Panc1 (cell line): ENCODE data around the gene PCBP2. TPM values are rescaled to one million over a fixed set of nuclear protein-coding genes. Genes with fewer than 3 reads are reported as not detected.

Experiments used
- ATAC-seq: fragments of 200-7000 bp; cut with Tn5 transposase; 2 replicates; pipeline ENCODE4 v1.9.1; 2020; ENCODE audit warnings: mild to moderate bottlenecking, moderate library complexity
- BruUV-seq: library from RNA; stranded (reverse); fragments of 400-500 nt; replicated peaks from 2 replicates; lab custom pipeline; 2021; lab: Mats Ljungman, UMichigan
- CTCF ChIA-PET: fragments of 300-600 bp; sonication (Branson Sonifier 250); formaldehyde crosslinking; loops from one replicate; lab custom pipeline; 2022; ENCODE audit warnings: antibody characterized with exemption; lab: Charles Lee
- POLR2A ChIA-PET: fragments of 300-600 bp; sonication (Branson Sonifier 250); formaldehyde crosslinking; loops from one replicate; lab custom pipeline; 2022; ENCODE audit warnings: antibody characterized with exemption; lab: Charles Lee
- DNase-seq: peaks from one replicate; pipeline ENCODE4 v3.0.0-alpha.2; 2010; ENCODE audit warnings: low read depth, low spot score
- H3K27ac ChIP-seq: 2 replicates; pipeline ENCODE4 v1.5.1; 2011; ENCODE audit warnings: mild to moderate bottlenecking, low read length, inconsistent platforms
- H3K27me3 ChIP-seq: fragments of 200-500 bp; sonication (Bioruptor generic); 2 replicates; pipeline ENCODE4 v1.6.0; 2014; ENCODE audit warnings: low read length, inconsistent platforms; ENCODE audit not compliant: control insufficient read depth, insufficient read depth
- H3K36me3 ChIP-seq: fragments of 200-500 bp; sonication (Bioruptor generic); 2 replicates; pipeline ENCODE4 v1.5.1; 2014; ENCODE audit warnings: inconsistent platforms, mild to moderate bottlenecking, low read length, moderate library complexity; ENCODE audit not compliant: control insufficient read depth, insufficient read depth
- H3K4me1 ChIP-seq: 2 replicates; pipeline ENCODE4 v1.5.1; 2011; ENCODE audit warnings: inconsistent platforms, mild to moderate bottlenecking, low read length, moderate library complexity; ENCODE audit not compliant: control insufficient read depth, insufficient read depth
- H3K4me3 ChIP-seq, 2 experiments: 2 replicates each; pipeline ENCODE4 v1.5.1; 2011 to 2012; ENCODE audit warnings: low read depth in 2 of 2, low read length in 2 of 2, mild to moderate bottlenecking in 2 of 2, inconsistent platforms in 1 of 2, moderate library complexity in 1 of 2
- H3K9me3 ChIP-seq: fragments of 200-500 bp; sonication (Bioruptor generic); 2 replicates; pipeline ENCODE4 v1.5.1; 2014; ENCODE audit warnings: low read depth, mild to moderate bottlenecking, inconsistent platforms, low read length, moderate library complexity; ENCODE audit not compliant: control insufficient read depth, insufficient read depth
- CTCF ChIP-seq: fragments of 450-650 bp; IDR thresholded peaks from 2 replicates; pipeline ENCODE4 v1.5.1; 2017; ENCODE audit warnings: mild to moderate bottlenecking
- POLR2AphosphoS5 ChIP-seq: IDR thresholded peaks from 2 replicates; pipeline ENCODE4 v1.6.1; 2012; ENCODE audit warnings: mild to moderate bottlenecking, low read depth, low read length, moderate library complexity
- REST ChIP-seq, 2 experiments: IDR thresholded peaks; 2 replicates each; pipeline ENCODE4 v1.6.1; 2011 to 2012; ENCODE audit warnings: low read depth in 2 of 2, control low read depth in 1 of 2, low read length in 1 of 2, mild to moderate bottlenecking in 1 of 2, moderate library complexity in 1 of 2; ENCODE audit not compliant: insufficient read depth in 1 of 2
- SIN3A ChIP-seq: IDR thresholded peaks from 2 replicates; pipeline ENCODE4 v1.6.1; 2012; ENCODE audit warnings: low read depth, mild to moderate bottlenecking, low read length, moderate library complexity, borderline replicate concordance; ENCODE audit not compliant: insufficient read depth
- TCF7L2 ChIP-seq: IDR thresholded peaks from 2 replicates; pipeline ENCODE4 v1.6.1; 2011; ENCODE audit warnings: mild to moderate bottlenecking, low read depth, low read length, inconsistent platforms
- in situ Hi-C: cut with HindIII; loops from 2 replicates; pipeline ENCODE4 v1.10.0; 2016; ENCODE audit warnings: low sequenced_read_pairs, low pct_unique_long_range_greater_than_20kb
- intact Hi-C: fragments of 100-400 bp; cut with micrococcal nuclease; formaldehyde crosslinking; loops from one replicate; pipeline ENCODE4 v1.10.0; 2022; ENCODE audit not compliant: unreplicated experiment
- total RNA-seq: library from RNA; stranded (reverse); gene quantifications from one replicate; pipeline ENCODE4 v1.2.1, GENCODE V29; 2021; ENCODE audit not compliant: unreplicated experiment

PCBP2 gene
- total RNA-seq, 1 experiment from 2014 or later, result 836 TPM

- POLR2A ChIA-PET, result interaction anchor here (0.7 to 0.9 kb wide), 2 partner anchors 8 to 50 kb away, joined by 3 read pairs; no protein-coding TSS in a partner anchor
- H3K27ac ChIP-seq, result no peak overlapping the region
- DNase-seq, result peak; percentile 96
- in situ Hi-C loops (no loop called here), intact Hi-C loops (no loop called here)
- TF ChIP-seq REST (IDR thresholded peaks at IDR 0.05; ENCODE audit: insufficient read depth in 1 of 2, low read depth in 2 of 2, low read length in 1 of 2) (no peak), CTCF (no peak), POLR2AphosphoS5 (no peak), SIN3A (no peak), TCF7L2 (no peak)
- H3K27me3 ChIP-seq, result no peaks in the 10 kb centered on the region
- BruUV-seq, result no TSS peak
- CTCF ChIA-PET, result interaction anchor here (1.9 kb wide), 1 partner anchor 76 kb away, joined by 6 read pairs; no protein-coding TSS in a partner anchor
- no peaks in the 10 kb centered on the region for H3K36me3 ChIP-seq
- H3K9me3 ChIP-seq, result no peaks in the 10 kb centered on the region
- peaks cover 6% of the 10 kb centered on the region; the same call in 1 of the 2 replicates for H3K4me1 ChIP-seq
- peak; percentile 88 for ATAC-seq
- H3K4me3 ChIP-seq, result no peak overlapping the region
Observed at GRCh38 chr12:53427905-53428594, 23.9 kb upstream of the PCBP2 start.

- H3K4me1 ChIP-seq, result peaks cover 6% of the 10 kb centered on the region; the same call in 1 of the 2 replicates
- no peak overlapping the region for H3K27ac ChIP-seq
- no peak overlapping the region for H3K4me3 ChIP-seq
- ATAC-seq, result 0 out of 2 replicates have a peak, but pooled peaks have one; percentile 8
- no peaks in the 10 kb centered on the region for H3K36me3 ChIP-seq
- in situ Hi-C loops (no loop called here), intact Hi-C loops (no loop called here)
- TF ChIP-seq CTCF (no peak), TCF7L2 (no peak), SIN3A (no peak), REST (IDR thresholded peaks at IDR 0.05; ENCODE audit: insufficient read depth in 1 of 2, low read depth in 2 of 2, low read length in 1 of 2) (no peak), POLR2AphosphoS5 (no peak)
- no peaks in the 10 kb centered on the region for H3K27me3 ChIP-seq
- no TSS peak for BruUV-seq
- CTCF ChIA-PET, result interaction anchor here (1.9 kb wide), 1 partner anchor 76 kb away, joined by 6 read pairs; no protein-coding TSS in a partner anchor
- no peak for DNase-seq
- POLR2A ChIA-PET, result no interaction called here
- H3K9me3 ChIP-seq, result no peaks in the 10 kb centered on the region
Observed at GRCh38 chr12:53428741-53429140, 23.2 kb upstream of the PCBP2 start.
